Measurements from ENCODE around the gene RTP3. TPM values are rescaled to one million over a fixed set of nuclear protein-coding genes. Genes with fewer than 3 reads are reported as not detected.
A peak's percentile ranks its signal among the peaks of the same experiment; 100 is the strongest.
"Not testable (repeated sequence)": the region's sequence is repeated elsewhere in the genome, so short reads cannot be mapped to it uniquely, and the experiment has no call there.

RTP3 gene
- total and polyA plus RNA-seq, 7 experiments from 2014 or later: not detected

- H3K4me1 Mint-ChIP-seq: peaks cover 7 to 51% (median 42%) of the 10 kb centered on the region in 7 donors
- DNase-seq (no peak), ATAC-seq (no peak)
- Histone ChIP-seq H3K27ac (ENCODE audit: low read depth, low read length) (no peak overlapping the region), H3K27me3 (ENCODE audit: control insufficient read depth in 2 of 2, insufficient read depth in 2 of 2, low read length in 2 of 2) (no peaks in the 10 kb centered on the region), H3K4me3 (ENCODE audit: low read length) (no peak overlapping the region), H3K4me1 (ENCODE audit: control insufficient read depth in 2 of 2, insufficient read depth in 2 of 2, low read length in 2 of 2) (peaks cover 4 to 13% of the 10 kb centered on the region in 2 donors), H3K9me3 (ENCODE audit: control insufficient read depth in 2 of 3, low read length in 3 of 3) (no peaks in the 10 kb centered on the region), H3K36me3 (ENCODE audit: control insufficient read depth in 2 of 3, insufficient read depth in 3 of 3, low read length in 3 of 3) (no peaks in the 10 kb centered on the region)
- H3K4me3 Mint-ChIP-seq: no peak overlapping the region
- CTCF ChIA-PET: interaction anchor here (1.1 kb wide), 1 partner anchor 56 kb away, joined by 3 read pairs; no protein-coding TSS in a partner anchor
- H3K27ac Mint-ChIP-seq: peak overlapping the region in 2 of 9 donors; percentile 51 to 53
- H3K27me3 Mint-ChIP-seq: peaks cover 0 to 29% (median 0%) of the 10 kb centered on the region in 5 donors
- no peaks in the 10 kb centered on the region for H3K9me3 Mint-ChIP-seq
- intact Hi-C loops (cut with micrococcal nuclease): no loop called here
- peaks cover 0 to 9% (median 0%) of the 10 kb centered on the region in 5 donors for H3K36me3 Mint-ChIP-seq
- POLR2A ChIA-PET: no interaction called here
Measured at GRCh38 chr3:46544771-46545503, 47.2 kb downstream of the RTP3 start.

GRCh38 chr3:46545818-46546630 is 48.2 kb downstream of the RTP3 start:
- H3K4me1 ChIP-seq (ENCODE audit: control insufficient read depth in 2 of 2, insufficient read depth in 2 of 2, low read length in 2 of 2): peaks cover 0 to 5% of the 10 kb centered on the region in 2 donors
- CTCF ChIA-PET: interaction anchor here (1.1 kb wide), 1 partner anchor 57 kb away, joined by 3 read pairs; no protein-coding TSS in a partner anchor
- H3K27me3 ChIP-seq (ENCODE audit: control insufficient read depth in 2 of 2, insufficient read depth in 2 of 2, low read length in 2 of 2): no peaks in the 10 kb centered on the region
- no peak overlapping the region for H3K4me3 ChIP-seq (ENCODE audit: low read length)
- H3K27ac Mint-ChIP-seq: peak overlapping the region in 2 of 9 donors; percentile 76 to 85
- peaks cover 7 to 45% (median 37%) of the 10 kb centered on the region in 7 donors for H3K4me1 Mint-ChIP-seq
- ATAC-seq: no peak
- H3K27ac ChIP-seq (ENCODE audit: low read depth, low read length): no peak overlapping the region
- POLR2A ChIA-PET: interaction anchor here (0.7 kb wide), 1 partner anchor 8 kb away, joined by 3 read pairs; no protein-coding TSS in a partner anchor
- no peak for DNase-seq
- H3K27me3 Mint-ChIP-seq: peaks cover 0 to 37% (median 3%) of the 10 kb centered on the region in 5 donors
- H3K9me3 ChIP-seq (ENCODE audit: control insufficient read depth in 2 of 3, low read length in 3 of 3): no peaks in the 10 kb centered on the region
- no peak overlapping the region for H3K4me3 Mint-ChIP-seq
- H3K36me3 ChIP-seq (ENCODE audit: control insufficient read depth in 2 of 3, insufficient read depth in 3 of 3, low read length in 3 of 3): no peaks in the 10 kb centered on the region
- intact Hi-C loops (cut with micrococcal nuclease): no loop called here
- peaks cover 0 to 9% (median 0%) of the 10 kb centered on the region in 5 donors for H3K36me3 Mint-ChIP-seq
- H3K9me3 Mint-ChIP-seq: peaks cover 0 to 2% (median 0%) of the 10 kb centered on the region in 11 donors

GRCh38 chr3:46546896-46547440 is 49.2 kb downstream of the RTP3 start:
- ChIA-PET POLR2A (interaction anchor here (0.6 kb wide), 1 partner anchor 8 kb away, joined by 5 read pairs; no protein-coding TSS in a partner anchor), CTCF (interaction anchor here (1.0 kb wide), 1 partner anchor 58 kb away, joined by 4 read pairs; no protein-coding TSS in a partner anchor)
- peaks cover 0 to 7% (median 0%) of the 10 kb centered on the region in 5 donors for H3K36me3 Mint-ChIP-seq
- H3K27me3 ChIP-seq (ENCODE audit: control insufficient read depth in 2 of 2, insufficient read depth in 2 of 2, low read length in 2 of 2): no peaks in the 10 kb centered on the region
- peaks cover 0 to 2% (median 0%) of the 10 kb centered on the region in 11 donors for H3K9me3 Mint-ChIP-seq
- intact Hi-C loops (cut with micrococcal nuclease): no loop called here
- no peak overlapping the region for H3K4me3 ChIP-seq (ENCODE audit: low read length)
- H3K27me3 Mint-ChIP-seq: peaks cover 0 to 38% (median 3%) of the 10 kb centered on the region in 5 donors
- DNase-seq (no peak), ATAC-seq (no peak)
- H3K4me1 Mint-ChIP-seq: peaks cover 7 to 37% (median 35%) of the 10 kb centered on the region in 7 donors
- H3K27ac ChIP-seq (ENCODE audit: low read depth, low read length): no peak overlapping the region
- no peaks in the 10 kb centered on the region for H3K36me3 ChIP-seq (ENCODE audit: control insufficient read depth in 2 of 3, insufficient read depth in 3 of 3, low read length in 3 of 3)
- peaks cover 0 to under 1% of the 10 kb centered on the region in 2 donors for H3K4me1 ChIP-seq (ENCODE audit: control insufficient read depth in 2 of 2, insufficient read depth in 2 of 2, low read length in 2 of 2)
- H3K27ac Mint-ChIP-seq: no peak overlapping the region
- H3K4me3 Mint-ChIP-seq: no peak overlapping the region
- no peaks in the 10 kb centered on the region for H3K9me3 ChIP-seq (ENCODE audit: control insufficient read depth in 2 of 3, low read length in 3 of 3)

- H3K27ac Mint-ChIP-seq: peak overlapping the region in 1 of 9 donors; percentile 55
Measured at GRCh38 chr3:46548611-46549010, 50.8 kb downstream of the RTP3 start.

GRCh38 chr3:46549408-46549904 is 51.7 kb downstream of the RTP3 start:
- peaks cover 0 to 7% (median 0%) of the 10 kb centered on the region in 5 donors for H3K36me3 Mint-ChIP-seq
- H3K4me1 ChIP-seq (ENCODE audit: control insufficient read depth in 2 of 2, insufficient read depth in 2 of 2, low read length in 2 of 2): no peaks in the 10 kb centered on the region
- ATAC-seq: no peak
- intact Hi-C loops (cut with micrococcal nuclease): no loop called here
- no peak overlapping the region for H3K4me3 ChIP-seq (ENCODE audit: low read length)
- no peak overlapping the region for H3K27ac ChIP-seq (ENCODE audit: low read depth, low read length)
- H3K27me3 Mint-ChIP-seq: peaks cover 0 to 56% (median 5%) of the 10 kb centered on the region in 5 donors
- no peaks in the 10 kb centered on the region for H3K27me3 ChIP-seq (ENCODE audit: control insufficient read depth in 2 of 2, insufficient read depth in 2 of 2, low read length in 2 of 2)
- H3K9me3 Mint-ChIP-seq: peaks cover 0 to 2% (median 0%) of the 10 kb centered on the region in 11 donors
- H3K4me1 Mint-ChIP-seq: peaks cover 7 to 28% (median 25%) of the 10 kb centered on the region in 7 donors
- no peak overlapping the region for H3K4me3 Mint-ChIP-seq
- DNase-seq: no peak
- H3K9me3 ChIP-seq (ENCODE audit: control insufficient read depth in 2 of 3, low read length in 3 of 3): no peaks in the 10 kb centered on the region
- H3K36me3 ChIP-seq (ENCODE audit: control insufficient read depth in 2 of 3, insufficient read depth in 3 of 3, low read length in 3 of 3): no peaks in the 10 kb centered on the region
- POLR2A ChIA-PET: interaction anchor here (0.8 to 1.6 kb wide), 4 partner anchors 10 to 940 kb away, joined by 3 to 4 read pairs (median 4); no protein-coding TSS in a partner anchor
- peak overlapping the region in 4 of 9 donors; percentile 13 to 76 (median 36) for H3K27ac Mint-ChIP-seq
- CTCF ChIA-PET: interaction anchor here (0.8 to 6.9 kb wide), 5 partner anchors 9 to 80 kb away, joined by 3 to 42 read pairs (median 4); no protein-coding TSS in a partner anchor

More at GRCh38 chr3:46548611-46549010, 50.8 kb downstream of the RTP3 start:
- intact Hi-C loops (cut with micrococcal nuclease); DNase-seq; H3K4me3 ChIP-seq (ENCODE audit: low read length); H3K27me3 ChIP-seq (ENCODE audit: control insufficient read depth in 2 of 2, insufficient read depth in 2 of 2, low read length in 2 of 2); H3K9me3 Mint-ChIP-seq; H3K4me3 Mint-ChIP-seq; H3K27ac ChIP-seq (ENCODE audit: low read depth, low read length); H3K4me1 ChIP-seq (ENCODE audit: control insufficient read depth in 2 of 2, insufficient read depth in 2 of 2, low read length in 2 of 2); H3K36me3 ChIP-seq (ENCODE audit: control insufficient read depth in 2 of 3, insufficient read depth in 3 of 3, low read length in 3 of 3); H3K36me3 Mint-ChIP-seq; ATAC-seq; H3K9me3 ChIP-seq (ENCODE audit: control insufficient read depth in 2 of 3, low read length in 3 of 3): not testable (repeated sequence)
- H3K4me1 Mint-ChIP-seq: peaks cover 7 to 28% (median 25%) of the 10 kb centered on the region in 7 donors
- peaks cover 0 to 49% (median 5%) of the 10 kb centered on the region in 5 donors for H3K27me3 Mint-ChIP-seq
- ChIA-PET POLR2A (interaction anchor here (1.5 to 1.6 kb wide), 2 partner anchors 11 to 18 kb away, joined by 3 to 4 read pairs; no protein-coding TSS in a partner anchor), CTCF (interaction anchor here (0.5 to 6.9 kb wide), 3 partner anchors 10 to 155 kb away, joined by 6 to 42 read pairs (median 7); no protein-coding TSS in a partner anchor)

Measured in naive thymus-derived CD4-positive, alpha-beta T cell (primary cell).